HepG2 (cell line): Measurements from ENCODE around the gene TRIM8. TPM values are rescaled to one million over a fixed set of nuclear protein-coding genes. Genes with fewer than 3 reads are reported as not detected.

Experiments used
- AGO1 ChIP-seq: fragments of 200-400 bp; formaldehyde crosslinking; IDR thresholded peaks from 2 replicates; pipeline ENCODE4 v1.6.1; 2017; ENCODE audit warnings: mild to moderate bottlenecking, low read depth, low read length, moderate library complexity; ENCODE audit not compliant: poor library complexity, severe bottlenecking
- CBX5 ChIP-seq: sonication (generic); formaldehyde crosslinking; IDR thresholded peaks from 2 replicates; pipeline ENCODE4 v1.4.0; 2020; ENCODE audit warnings: missing genetic modification reagents, borderline replicate concordance
- EED ChIP-seq: sonication (generic); formaldehyde crosslinking; IDR thresholded peaks from 2 replicates; pipeline ENCODE4 v1.5.0; 2020; ENCODE audit warnings: mild to moderate bottlenecking, missing genetic modification reagents
- HES4 ChIP-seq: sonication (generic); formaldehyde crosslinking; IDR thresholded peaks from 2 replicates; pipeline ENCODE4 v1.9.0; 2021; ENCODE audit warnings: mild to moderate bottlenecking, missing genetic modification reagents, borderline replicate concordance
- HNRNPL ChIP-seq: fragments of 200-400 bp; formaldehyde crosslinking; IDR thresholded peaks from 2 replicates; pipeline ENCODE4 v1.6.1; 2017; ENCODE audit warnings: mild to moderate bottlenecking, low read depth, low read length
- MLLT10 ChIP-seq: sonication (generic); formaldehyde crosslinking; IDR thresholded peaks from 2 replicates; pipeline ENCODE4 v1.4.0; 2020; ENCODE audit warnings: missing genetic modification reagents
- RXRB ChIP-seq: IDR thresholded peaks from 2 replicates; pipeline ENCODE4 v1.6.1; 2016; ENCODE audit warnings: borderline replicate concordance, missing genetic modification reagents, missing compliant biosample characterization
- SALL1 ChIP-seq: sonication (generic); formaldehyde crosslinking; IDR thresholded peaks from 2 replicates; pipeline ENCODE4 v1.8.0; 2022; ENCODE audit warnings: mild to moderate bottlenecking, missing genetic modification reagents
- TCF7 ChIP-seq: sonication (generic); IDR thresholded peaks from 2 replicates; pipeline ENCODE4 v1.6.1; 2016; ENCODE audit warnings: antibody characterized with exemption, low read depth
- TMF1 ChIP-seq: sonication (generic); formaldehyde crosslinking; IDR thresholded peaks from 2 replicates; pipeline ENCODE4 v1.8.1; 2022; ENCODE audit warnings: low read depth, missing genetic modification reagents
- ZFP82 ChIP-seq: sonication (generic); formaldehyde crosslinking; IDR thresholded peaks from 2 replicates; pipeline ENCODE4 v1.5.1; 2020; ENCODE audit warnings: mild to moderate bottlenecking, missing genetic modification reagents, borderline replicate concordance
- ZNF225 ChIP-seq: sonication (generic); formaldehyde crosslinking; IDR thresholded peaks from 2 replicates; pipeline ENCODE4 v1.4.0; 2020; ENCODE audit warnings: mild to moderate bottlenecking, missing genetic modification reagents
- ZNF282 ChIP-seq: fragments of 450-650 bp; IDR thresholded peaks from 2 replicates; pipeline ENCODE4 v1.6.1; 2018; ENCODE audit not compliant: partially characterized antibody
- ZNF296 ChIP-seq: sonication (generic); formaldehyde crosslinking; conservative IDR thresholded peaks from 2 replicates; pipeline ENCODE4 v1.5.0; 2020; ENCODE audit warnings: mild to moderate bottlenecking, missing genetic modification reagents
- ZNF644 ChIP-seq: IDR thresholded peaks from 2 replicates; pipeline ENCODE4 v1.6.1; 2016; ENCODE audit warnings: low read depth
- ZSCAN22 ChIP-seq: sonication (generic); formaldehyde crosslinking; IDR thresholded peaks from 2 replicates; pipeline ENCODE4 v1.4.0; 2020; ENCODE audit warnings: mild to moderate bottlenecking, missing genetic modification reagents
- ZSCAN9 ChIP-seq: IDR thresholded peaks from 2 replicates; pipeline ENCODE4 v1.6.1; 2016; ENCODE audit warnings: borderline replicate concordance
- polyA plus RNA-seq, 8 experiments: library from polyadenylated mRNA; depleted of rRNA in 3 of 8; stranded (reverse) in 7 of 8; unstranded in 1 of 8; fragments of >200 nt; fragmentation: Illumina TruSeq in 4 of 8; extraction: Trizol in 4 of 8; gene quantifications; 2 replicates each; pipeline versions ENCODE4 v1.2.1 to v1.2.3, GENCODE V29; 2011 to 2016; ENCODE audit warnings: low read depth in 4 of 8, missing spikeins in 1 of 8, mixed read lengths in 1 of 8; ENCODE audit not compliant: insufficient read depth in 1 of 8
- total RNA-seq, 5 experiments: library from RNA; depleted of rRNA; stranded (reverse); fragments of >200 nt; fragmentation: Illumina TruSeq; extraction: Trizol; gene quantifications; 2 replicates each; pipeline ENCODE4 v1.2.3, GENCODE V29; 2016; ENCODE audit warnings: low read depth in 1 of 5
- TF ChIP-seq, protein P1 (sequence below): sonication (generic); formaldehyde crosslinking; IDR thresholded peaks from 2 replicates; pipeline ENCODE4 v1.9.0; 2021; ENCODE audit warnings: missing genetic modification reagents, borderline replicate concordance
- TF ChIP-seq, protein P2 (sequence below), 2 experiments: sonication (generic) in 1 of 2; formaldehyde crosslinking in 1 of 2; IDR thresholded peaks; 2 replicates each; pipeline versions ENCODE4 v1.4.0 to v1.6.1; 2018 to 2020; ENCODE audit warnings: missing genetic modification reagents in 2 of 2, borderline replicate concordance in 1 of 2, low read depth in 1 of 2, mild to moderate bottlenecking in 1 of 2, missing biosample characterization in 1 of 2
- TF ChIP-seq, protein P3 (sequence below): IDR thresholded peaks from 2 replicates; pipeline ENCODE4 v1.6.1; 2016; ENCODE audit warnings: mild to moderate bottlenecking
- TF ChIP-seq, protein P4 (sequence below): IDR thresholded peaks from 2 replicates; pipeline ENCODE4 v1.6.1; 2016
- TF ChIP-seq, protein P5 (sequence below): sonication (generic); formaldehyde crosslinking; IDR thresholded peaks from 2 replicates; pipeline ENCODE4 v1.4.0; 2020; ENCODE audit warnings: missing genetic modification reagents

Gene TRIM8
- total and polyA plus RNA-seq, 2 of the 13 experiments (the other 11 are each of a cell fraction or from before 2014, with no cell fraction given) = 38.9 to 66.5 TPM

DNA sequence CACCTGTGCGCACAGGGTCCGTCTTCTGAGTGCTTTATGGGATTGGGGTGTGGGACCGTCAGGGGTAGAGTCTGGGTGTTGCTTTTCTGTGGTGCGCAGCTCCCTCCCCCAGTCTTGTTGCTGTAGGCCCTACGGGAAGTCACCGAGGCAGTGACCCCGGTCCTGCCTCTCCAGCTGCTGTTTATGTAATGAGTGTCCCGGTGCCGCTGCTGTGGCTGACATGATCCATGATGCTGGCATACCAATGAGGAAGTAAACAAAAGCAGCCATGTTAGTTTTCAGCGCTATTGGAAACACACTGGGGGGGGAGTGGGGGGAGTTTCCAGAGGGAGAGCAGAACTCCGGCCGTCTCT lies 1.1 kb downstream of the TRIM8 start (continued):
- TF ChIP-seq HES4 (CRISPR knock-in tag) (no peak), AGO1 (peak; percentile 6), ZNF225 (CRISPR knock-in tag) (no peak), ZNF644 (CRISPR knock-in tag) (no peak), TCF7 (no peak), MLLT10 (CRISPR knock-in tag) (no peak), EED (CRISPR knock-in tag) (no peak), ZSCAN22 (CRISPR knock-in tag) (no peak), ZNF282 (no peak), ZNF296 (CRISPR knock-in tag) (no peak), RXRB (peak; percentile 21; the same call in 1 of the 2 replicates), SALL1 (CRISPR knock-in tag) (no peak; the same call in 1 of the 2 replicates), CBX5 (CRISPR knock-in tag) (no peak), TMF1 (CRISPR knock-in tag) (no peak), HNRNPL (no peak), ZFP82 (CRISPR knock-in tag) (no peak), ZSCAN9 (CRISPR knock-in tag) (no peak)
- TF ChIP-seq, protein P1, sequence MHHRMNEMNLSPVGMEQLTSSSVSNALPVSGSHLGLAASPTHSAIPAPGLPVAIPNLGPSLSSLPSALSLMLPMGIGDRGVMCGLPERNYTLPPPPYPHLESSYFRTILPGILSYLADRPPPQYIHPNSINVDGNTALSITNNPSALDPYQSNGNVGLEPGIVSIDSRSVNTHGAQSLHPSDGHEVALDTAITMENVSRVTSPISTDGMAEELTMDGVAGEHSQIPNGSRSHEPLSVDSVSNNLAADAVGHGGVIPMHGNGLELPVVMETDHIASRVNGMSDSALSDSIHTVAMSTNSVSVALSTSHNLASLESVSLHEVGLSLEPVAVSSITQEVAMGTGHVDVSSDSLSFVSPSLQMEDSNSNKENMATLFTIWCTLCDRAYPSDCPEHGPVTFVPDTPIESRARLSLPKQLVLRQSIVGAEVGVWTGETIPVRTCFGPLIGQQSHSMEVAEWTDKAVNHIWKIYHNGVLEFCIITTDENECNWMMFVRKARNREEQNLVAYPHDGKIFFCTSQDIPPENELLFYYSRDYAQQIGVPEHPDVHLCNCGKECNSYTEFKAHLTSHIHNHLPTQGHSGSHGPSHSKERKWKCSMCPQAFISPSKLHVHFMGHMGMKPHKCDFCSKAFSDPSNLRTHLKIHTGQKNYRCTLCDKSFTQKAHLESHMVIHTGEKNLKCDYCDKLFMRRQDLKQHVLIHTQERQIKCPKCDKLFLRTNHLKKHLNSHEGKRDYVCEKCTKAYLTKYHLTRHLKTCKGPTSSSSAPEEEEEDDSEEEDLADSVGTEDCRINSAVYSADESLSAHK (CRISPR knock-in tag) = no peak
- TF ChIP-seq, protein P2, sequence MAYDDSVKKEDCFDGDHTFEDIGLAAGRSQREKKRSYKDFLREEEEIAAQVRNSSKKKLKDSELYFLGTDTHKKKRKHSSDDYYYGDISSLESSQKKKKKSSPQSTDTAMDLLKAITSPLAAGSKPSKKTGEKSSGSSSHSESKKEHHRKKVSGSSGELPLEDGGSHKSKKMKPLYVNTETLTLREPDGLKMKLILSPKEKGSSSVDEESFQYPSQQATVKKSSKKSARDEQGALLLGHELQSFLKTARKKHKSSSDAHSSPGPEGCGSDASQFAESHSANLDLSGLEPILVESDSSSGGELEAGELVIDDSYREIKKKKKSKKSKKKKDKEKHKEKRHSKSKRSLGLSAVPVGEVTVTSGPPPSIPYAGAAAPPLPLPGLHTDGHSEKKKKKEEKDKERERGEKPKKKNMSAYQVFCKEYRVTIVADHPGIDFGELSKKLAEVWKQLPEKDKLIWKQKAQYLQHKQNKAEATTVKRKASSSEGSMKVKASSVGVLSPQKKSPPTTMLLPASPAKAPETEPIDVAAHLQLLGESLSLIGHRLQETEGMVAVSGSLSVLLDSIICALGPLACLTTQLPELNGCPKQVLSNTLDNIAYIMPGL (CRISPR knock-in tag; IDR thresholded peaks at IDR 0.05; ENCODE audit: borderline replicate concordance in 1 of 2, low read depth in 1 of 2) = no peak
- TF ChIP-seq, protein P3, sequence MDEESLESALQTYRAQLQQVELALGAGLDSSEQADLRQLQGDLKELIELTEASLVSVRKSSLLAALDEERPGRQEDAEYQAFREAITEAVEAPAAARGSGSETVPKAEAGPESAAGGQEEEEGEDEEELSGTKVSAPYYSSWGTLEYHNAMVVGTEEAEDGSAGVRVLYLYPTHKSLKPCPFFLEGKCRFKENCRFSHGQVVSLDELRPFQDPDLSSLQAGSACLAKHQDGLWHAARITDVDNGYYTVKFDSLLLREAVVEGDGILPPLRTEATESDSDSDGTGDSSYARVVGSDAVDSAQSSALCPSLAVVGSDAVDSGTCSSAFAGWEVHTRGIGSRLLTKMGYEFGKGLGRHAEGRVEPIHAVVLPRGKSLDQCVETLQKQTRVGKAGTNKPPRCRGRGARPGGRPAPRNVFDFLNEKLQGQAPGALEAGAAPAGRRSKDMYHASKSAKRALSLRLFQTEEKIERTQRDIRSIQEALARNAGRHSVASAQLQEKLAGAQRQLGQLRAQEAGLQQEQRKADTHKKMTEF = 0 out of 2 replicates have a peak, but pooled peaks have one; percentile 3
- TF ChIP-seq, protein P4, sequence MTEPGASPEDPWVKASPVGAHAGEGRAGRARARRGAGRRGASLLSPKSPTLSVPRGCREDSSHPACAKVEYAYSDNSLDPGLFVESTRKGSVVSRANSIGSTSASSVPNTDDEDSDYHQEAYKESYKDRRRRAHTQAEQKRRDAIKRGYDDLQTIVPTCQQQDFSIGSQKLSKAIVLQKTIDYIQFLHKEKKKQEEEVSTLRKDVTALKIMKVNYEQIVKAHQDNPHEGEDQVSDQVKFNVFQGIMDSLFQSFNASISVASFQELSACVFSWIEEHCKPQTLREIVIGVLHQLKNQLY (CRISPR knock-in tag) = no peak
- TF ChIP-seq, protein P5, sequence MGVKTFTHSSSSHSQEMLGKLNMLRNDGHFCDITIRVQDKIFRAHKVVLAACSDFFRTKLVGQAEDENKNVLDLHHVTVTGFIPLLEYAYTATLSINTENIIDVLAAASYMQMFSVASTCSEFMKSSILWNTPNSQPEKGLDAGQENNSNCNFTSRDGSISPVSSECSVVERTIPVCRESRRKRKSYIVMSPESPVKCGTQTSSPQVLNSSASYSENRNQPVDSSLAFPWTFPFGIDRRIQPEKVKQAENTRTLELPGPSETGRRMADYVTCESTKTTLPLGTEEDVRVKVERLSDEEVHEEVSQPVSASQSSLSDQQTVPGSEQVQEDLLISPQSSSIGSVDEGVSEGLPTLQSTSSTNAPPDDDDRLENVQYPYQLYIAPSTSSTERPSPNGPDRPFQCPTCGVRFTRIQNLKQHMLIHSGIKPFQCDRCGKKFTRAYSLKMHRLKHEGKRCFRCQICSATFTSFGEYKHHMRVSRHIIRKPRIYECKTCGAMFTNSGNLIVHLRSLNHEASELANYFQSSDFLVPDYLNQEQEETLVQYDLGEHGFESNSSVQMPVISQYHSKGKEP = no peak
